ENCODE data around the gene HS3ST6. TPM values are rescaled to one million over a fixed set of nuclear protein-coding genes. Genes with fewer than 3 reads are reported as not detected.
"Not testable (repeated sequence)": the region's sequence is repeated elsewhere in the genome, so short reads cannot be mapped to it uniquely, and the experiment has no call there.

The HS3ST6 gene
- total RNA-seq, 1 donor from 2014 or later: not detected

DNA sequence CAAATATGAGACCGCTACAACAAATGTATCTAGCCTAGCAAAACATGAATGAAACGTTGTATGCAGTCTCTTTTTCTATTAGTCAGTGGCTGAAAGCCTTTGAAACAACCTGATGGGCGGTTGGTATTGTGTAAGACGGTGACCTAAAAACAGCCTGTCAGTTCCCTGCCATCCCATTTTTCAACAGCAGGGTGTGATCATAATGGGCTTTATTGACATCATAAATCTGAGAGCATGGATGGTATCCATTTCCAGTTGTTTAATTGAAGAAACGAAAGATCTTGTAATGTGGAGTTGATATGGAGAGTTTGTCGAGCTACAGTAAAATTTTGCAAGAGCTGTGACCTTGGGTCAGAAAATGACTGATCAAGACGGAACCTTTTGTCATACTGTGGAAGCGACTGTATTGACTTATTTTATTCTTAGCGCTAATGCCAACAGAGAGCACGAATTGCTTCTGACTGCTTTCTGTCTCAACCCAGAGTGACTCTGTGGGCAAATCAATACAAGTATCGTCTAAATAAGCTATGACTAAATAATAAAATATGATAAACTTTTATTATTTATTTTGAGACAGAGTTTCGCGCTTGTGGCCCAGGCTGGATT, 34.0 kb downstream of the HS3ST6 start:
- Histone ChIP-seq H3K4me1 (ENCODE audit: control insufficient read depth in 3 of 3, insufficient read depth in 3 of 3, low read length in 3 of 3) (no peaks in the 10 kb centered on the region), H3K9me3 (ENCODE audit: control insufficient read depth in 3 of 3, low read length in 3 of 3) (no peaks in the 10 kb centered on the region), H3K36me3 (ENCODE audit: control insufficient read depth in 3 of 3, insufficient read depth in 3 of 3, low read length in 3 of 3) (no peaks in the 10 kb centered on the region), H3K27ac (ENCODE audit: low read depth, low read length) (no peak overlapping the region), H3K4me3 (ENCODE audit: low read length in 3 of 3) (no peak overlapping the region), H3K27me3 (ENCODE audit: control insufficient read depth in 3 of 3, insufficient read depth in 3 of 3, low read length in 3 of 3) (peaks cover 10 to 14% (median 14%) of the 10 kb centered on the region in 3 donors), H3K9ac (ENCODE audit: low read depth in 1 of 3, low read length in 3 of 3) (no peak overlapping the region)

DNA sequence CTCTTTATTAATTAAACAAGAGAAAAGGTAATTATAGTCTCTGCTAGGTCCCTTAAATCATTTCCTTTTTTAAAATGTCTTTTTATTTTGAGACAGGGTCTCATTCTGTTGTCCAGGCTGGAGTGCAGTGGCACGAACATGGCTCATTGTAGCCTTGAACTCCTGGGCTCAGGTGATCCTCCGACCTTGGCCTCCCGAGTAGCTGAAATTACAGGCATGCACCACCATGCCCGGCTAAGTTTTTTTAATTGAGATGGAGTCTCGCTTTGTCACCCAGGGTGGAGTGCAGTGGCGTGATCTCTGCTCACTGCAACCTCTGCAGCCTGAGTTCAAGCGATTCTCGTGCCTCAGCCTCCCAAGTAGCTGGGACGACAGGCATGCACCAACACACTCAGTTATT, 37.0 kb downstream of the HS3ST6 start:
- H3K27ac ChIP-seq (ENCODE audit: low read depth, low read length); H3K36me3 ChIP-seq (ENCODE audit: control insufficient read depth in 3 of 3, insufficient read depth in 3 of 3, low read length in 3 of 3); H3K9me3 ChIP-seq (ENCODE audit: control insufficient read depth in 3 of 3, low read length in 3 of 3); H3K9ac ChIP-seq (ENCODE audit: low read depth in 1 of 3, low read length in 3 of 3); H3K4me3 ChIP-seq (ENCODE audit: low read length in 3 of 3); H3K4me1 ChIP-seq (ENCODE audit: control insufficient read depth in 3 of 3, insufficient read depth in 3 of 3, low read length in 3 of 3): not testable (repeated sequence)
- H3K27me3 ChIP-seq (ENCODE audit: control insufficient read depth in 3 of 3, insufficient read depth in 3 of 3, low read length in 3 of 3): peaks cover 25 to 29% (median 27%) of the 10 kb centered on the region in 3 donors

DNA sequence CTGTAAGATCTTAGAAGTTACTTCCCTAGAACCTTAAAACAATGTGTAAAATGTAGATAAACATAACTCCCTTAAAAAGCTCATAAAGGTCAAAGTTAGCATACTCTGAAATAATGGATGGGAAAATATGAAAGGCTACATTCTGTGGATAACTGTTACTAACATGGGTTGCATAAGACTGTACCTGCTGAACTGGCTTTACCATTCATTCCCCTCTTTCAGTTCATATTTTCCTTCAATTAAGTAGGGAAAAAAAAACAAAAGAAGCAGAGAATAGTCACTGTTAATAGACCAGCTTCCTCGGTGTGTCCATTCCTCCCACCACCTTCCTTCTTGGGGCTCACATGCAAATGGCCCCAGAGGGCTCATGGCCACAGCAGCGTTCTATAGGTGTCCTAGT, 38.7 kb downstream of the HS3ST6 start:
- Histone ChIP-seq H3K4me1 (ENCODE audit: control insufficient read depth in 3 of 3, insufficient read depth in 3 of 3, low read length in 3 of 3) (no peaks in the 10 kb centered on the region), H3K9ac (ENCODE audit: low read depth in 1 of 3, low read length in 3 of 3) (no peak overlapping the region), H3K27me3 (ENCODE audit: control insufficient read depth in 3 of 3, insufficient read depth in 3 of 3, low read length in 3 of 3) (peaks cover 27 to 33% (median 28%) of the 10 kb centered on the region in 3 donors), H3K4me3 (ENCODE audit: low read length in 3 of 3) (no peak overlapping the region), H3K9me3 (ENCODE audit: control insufficient read depth in 3 of 3, low read length in 3 of 3) (no peaks in the 10 kb centered on the region), H3K36me3 (ENCODE audit: control insufficient read depth in 3 of 3, insufficient read depth in 3 of 3, low read length in 3 of 3) (no peaks in the 10 kb centered on the region), H3K27ac (ENCODE audit: low read depth, low read length) (no peak overlapping the region)

DNA sequence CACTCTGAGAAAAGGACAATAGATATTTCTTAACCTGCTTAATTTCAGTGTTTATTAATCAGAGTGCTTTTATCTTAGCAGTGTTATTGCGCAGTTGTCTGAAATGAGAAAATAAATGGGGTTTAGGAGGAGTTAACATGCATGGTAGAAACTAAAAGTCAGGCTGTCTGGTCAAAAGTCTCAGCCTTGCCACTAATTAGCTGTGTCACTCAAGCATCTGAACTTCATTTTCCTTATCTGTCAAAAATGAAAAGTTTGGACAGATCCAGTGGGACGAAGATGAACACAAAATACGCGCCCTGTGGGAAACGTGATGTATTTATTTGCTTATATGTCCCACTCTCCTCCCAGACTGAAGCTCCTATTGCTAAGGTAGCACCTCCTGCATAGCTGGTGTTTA, 40.0 kb downstream of the HS3ST6 start:
- no peaks in the 10 kb centered on the region for H3K4me1 ChIP-seq (ENCODE audit: control insufficient read depth in 3 of 3, insufficient read depth in 3 of 3, low read length in 3 of 3)
- no peak overlapping the region for H3K9ac ChIP-seq (ENCODE audit: low read depth in 1 of 3, low read length in 3 of 3)
- no peaks in the 10 kb centered on the region for H3K36me3 ChIP-seq (ENCODE audit: control insufficient read depth in 3 of 3, insufficient read depth in 3 of 3, low read length in 3 of 3)
- H3K4me3 ChIP-seq (ENCODE audit: low read length in 3 of 3): no peak overlapping the region
- H3K27ac ChIP-seq (ENCODE audit: low read depth, low read length): no peak overlapping the region
- H3K9me3 ChIP-seq (ENCODE audit: control insufficient read depth in 3 of 3, low read length in 3 of 3): no peaks in the 10 kb centered on the region
- H3K27me3 ChIP-seq (ENCODE audit: control insufficient read depth in 3 of 3, insufficient read depth in 3 of 3, low read length in 3 of 3): peaks cover 28 to 34% (median 30%) of the 10 kb centered on the region in 3 donors

DNA sequence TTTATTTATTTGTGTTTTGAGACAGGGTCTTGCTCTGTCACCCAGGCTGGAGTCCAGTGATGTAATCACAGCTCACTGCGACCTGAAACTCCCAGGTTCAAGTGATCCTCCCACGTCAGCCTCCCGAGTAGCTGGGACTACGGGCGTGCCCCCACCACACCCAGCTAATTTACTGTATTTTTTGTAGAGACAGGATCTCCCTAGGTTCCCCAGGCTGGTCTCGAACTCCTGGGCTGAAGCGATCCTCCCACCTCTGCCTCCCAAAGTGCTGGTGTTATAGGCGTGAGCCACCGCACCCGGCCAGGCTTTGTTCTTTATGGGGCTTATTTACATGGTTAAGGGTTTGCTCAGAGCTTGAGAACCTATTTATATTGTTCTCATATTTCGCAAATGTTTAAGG, 40.4 kb downstream of the HS3ST6 start:
- H3K4me1 ChIP-seq (ENCODE audit: control insufficient read depth in 3 of 3, insufficient read depth in 3 of 3, low read length in 3 of 3): no peaks in the 10 kb centered on the region
- no peak overlapping the region for H3K27ac ChIP-seq (ENCODE audit: low read depth, low read length)
- no peaks in the 10 kb centered on the region for H3K36me3 ChIP-seq (ENCODE audit: control insufficient read depth in 3 of 3, insufficient read depth in 3 of 3, low read length in 3 of 3)
- H3K9ac ChIP-seq (ENCODE audit: low read depth in 1 of 3, low read length in 3 of 3): no peak overlapping the region
- H3K4me3 ChIP-seq (ENCODE audit: low read length in 3 of 3): no peak overlapping the region
- peaks cover 28 to 34% (median 30%) of the 10 kb centered on the region in 3 donors for H3K27me3 ChIP-seq (ENCODE audit: control insufficient read depth in 3 of 3, insufficient read depth in 3 of 3, low read length in 3 of 3)
- H3K9me3 ChIP-seq (ENCODE audit: control insufficient read depth in 3 of 3, low read length in 3 of 3): no peaks in the 10 kb centered on the region

DNA sequence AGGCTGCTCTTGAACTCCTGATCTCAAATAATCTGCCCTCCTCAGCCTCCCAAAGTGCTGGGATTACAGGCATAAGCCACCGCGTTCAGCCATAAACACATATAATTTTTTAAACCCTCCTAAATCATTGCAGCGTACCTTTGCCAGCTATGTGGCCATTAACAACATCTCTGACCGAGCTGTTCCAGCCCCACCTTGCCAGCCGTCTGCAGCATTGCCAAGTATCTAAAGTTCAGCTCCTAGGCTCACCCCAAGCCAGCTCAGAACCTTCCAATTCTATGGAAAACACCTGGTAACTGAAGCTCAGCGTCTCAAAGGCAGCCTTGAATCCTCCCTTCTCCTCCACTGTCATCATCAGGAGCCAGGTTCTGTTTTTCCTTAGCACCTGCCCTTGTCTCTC, 41.1 kb downstream of the HS3ST6 start:
- no peaks in the 10 kb centered on the region for H3K36me3 ChIP-seq (ENCODE audit: control insufficient read depth in 3 of 3, insufficient read depth in 3 of 3, low read length in 3 of 3)
- H3K27me3 ChIP-seq (ENCODE audit: control insufficient read depth in 3 of 3, insufficient read depth in 3 of 3, low read length in 3 of 3): peaks cover 34 to 39% (median 37%) of the 10 kb centered on the region in 3 donors
- H3K9ac ChIP-seq (ENCODE audit: low read depth in 1 of 3, low read length in 3 of 3): no peak overlapping the region
- no peak overlapping the region for H3K4me3 ChIP-seq (ENCODE audit: low read length in 3 of 3)
- H3K4me1 ChIP-seq (ENCODE audit: control insufficient read depth in 3 of 3, insufficient read depth in 3 of 3, low read length in 3 of 3): no peaks in the 10 kb centered on the region
- no peak overlapping the region for H3K27ac ChIP-seq (ENCODE audit: low read depth, low read length)
- no peaks in the 10 kb centered on the region for H3K9me3 ChIP-seq (ENCODE audit: control insufficient read depth in 3 of 3, low read length in 3 of 3)

DNA sequence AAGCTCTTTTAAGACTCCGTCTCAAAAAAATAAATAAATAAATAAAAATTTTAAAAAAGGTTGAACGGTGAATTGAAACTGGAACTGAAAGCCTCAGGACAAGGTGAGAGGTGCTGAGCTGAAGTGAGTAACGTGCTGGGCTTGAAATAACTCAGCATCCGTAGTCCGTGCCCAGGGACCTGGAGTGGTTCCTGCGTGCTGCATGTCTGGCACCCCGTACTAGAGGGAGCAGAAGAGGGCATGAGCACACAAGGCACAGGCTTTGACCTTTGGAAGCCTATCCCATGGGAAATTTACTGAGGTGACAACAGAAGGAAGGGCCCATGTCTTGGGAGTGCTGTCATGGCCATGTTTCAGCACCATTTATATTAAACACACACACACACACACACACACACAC, 41.7 kb downstream of the HS3ST6 start:
- H3K9me3 ChIP-seq (ENCODE audit: control insufficient read depth in 3 of 3, low read length in 3 of 3): no peaks in the 10 kb centered on the region
- no peak overlapping the region for H3K27ac ChIP-seq (ENCODE audit: low read depth, low read length)
- H3K9ac ChIP-seq (ENCODE audit: low read depth in 1 of 3, low read length in 3 of 3): no peak overlapping the region
- no peaks in the 10 kb centered on the region for H3K36me3 ChIP-seq (ENCODE audit: control insufficient read depth in 3 of 3, insufficient read depth in 3 of 3, low read length in 3 of 3)
- no peak overlapping the region for H3K4me3 ChIP-seq (ENCODE audit: low read length in 3 of 3)
- H3K4me1 ChIP-seq (ENCODE audit: control insufficient read depth in 3 of 3, insufficient read depth in 3 of 3, low read length in 3 of 3): no peaks in the 10 kb centered on the region
- H3K27me3 ChIP-seq (ENCODE audit: control insufficient read depth in 3 of 3, insufficient read depth in 3 of 3, low read length in 3 of 3): peaks cover 36 to 41% (median 38%) of the 10 kb centered on the region in 3 donors

DNA sequence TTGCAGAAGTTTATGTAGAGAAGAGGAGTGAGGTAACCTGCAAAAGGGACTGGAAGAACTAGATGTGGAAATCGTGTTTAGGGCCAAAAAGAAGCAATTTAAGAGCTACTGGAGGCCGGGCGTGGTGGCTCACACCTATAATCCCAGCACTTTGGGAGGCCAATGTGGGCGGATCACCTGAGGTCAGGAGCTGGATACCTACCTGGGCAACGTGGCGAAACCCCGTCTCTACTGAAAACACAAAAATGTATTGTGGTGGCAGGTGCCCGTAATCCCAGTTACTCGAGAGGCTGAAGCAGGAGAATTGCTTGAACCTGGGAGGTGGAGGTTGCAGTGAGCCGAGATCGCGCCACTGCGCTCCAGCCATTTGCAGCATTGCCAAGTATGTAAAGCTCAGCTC, 42.1 kb downstream of the HS3ST6 start:
- H3K27ac ChIP-seq (ENCODE audit: low read depth, low read length); H3K4me3 ChIP-seq (ENCODE audit: low read length in 3 of 3): not testable (repeated sequence)
- H3K27me3 ChIP-seq (ENCODE audit: control insufficient read depth in 3 of 3, insufficient read depth in 3 of 3, low read length in 3 of 3): peaks cover 36 to 41% (median 38%) of the 10 kb centered on the region in 3 donors

DNA sequence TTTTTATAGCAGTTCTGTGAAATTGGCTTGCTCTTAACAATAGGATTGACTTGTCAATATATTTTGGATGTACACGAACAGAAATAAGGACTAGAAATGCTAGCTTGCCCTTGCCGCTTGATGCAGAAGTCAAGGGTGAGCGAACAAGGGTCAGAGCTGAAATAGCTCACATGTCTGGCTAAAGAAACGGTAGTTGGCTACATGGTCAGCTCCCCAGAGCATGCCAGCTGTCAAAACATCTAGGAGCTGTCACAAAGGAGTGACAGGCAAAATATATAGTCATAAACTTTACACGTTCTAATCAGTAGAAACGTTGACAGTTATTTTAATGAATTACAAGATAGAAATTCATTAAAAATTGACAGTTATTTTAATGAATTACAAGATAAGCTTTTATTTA, 43.4 kb downstream of the HS3ST6 start:
- Histone ChIP-seq H3K36me3 (ENCODE audit: control insufficient read depth in 3 of 3, insufficient read depth in 3 of 3, low read length in 3 of 3) (no peaks in the 10 kb centered on the region), H3K27ac (ENCODE audit: low read depth, low read length) (no peak overlapping the region), H3K4me3 (ENCODE audit: low read length in 3 of 3) (no peak overlapping the region), H3K9ac (ENCODE audit: low read depth in 1 of 3, low read length in 3 of 3) (no peak overlapping the region), H3K9me3 (ENCODE audit: control insufficient read depth in 3 of 3, low read length in 3 of 3) (no peaks in the 10 kb centered on the region), H3K4me1 (ENCODE audit: control insufficient read depth in 3 of 3, insufficient read depth in 3 of 3, low read length in 3 of 3) (no peaks in the 10 kb centered on the region), H3K27me3 (ENCODE audit: control insufficient read depth in 3 of 3, insufficient read depth in 3 of 3, low read length in 3 of 3) (peaks cover 35 to 41% (median 36%) of the 10 kb centered on the region in 3 donors)

More for the DNA sequence above, 42.1 kb downstream of the HS3ST6 start:
- H3K36me3 ChIP-seq (ENCODE audit: control insufficient read depth in 3 of 3, insufficient read depth in 3 of 3, low read length in 3 of 3); H3K9me3 ChIP-seq (ENCODE audit: control insufficient read depth in 3 of 3, low read length in 3 of 3); H3K4me1 ChIP-seq (ENCODE audit: control insufficient read depth in 3 of 3, insufficient read depth in 3 of 3, low read length in 3 of 3); H3K9ac ChIP-seq (ENCODE audit: low read depth in 1 of 3, low read length in 3 of 3): not testable (repeated sequence)

DNA sequence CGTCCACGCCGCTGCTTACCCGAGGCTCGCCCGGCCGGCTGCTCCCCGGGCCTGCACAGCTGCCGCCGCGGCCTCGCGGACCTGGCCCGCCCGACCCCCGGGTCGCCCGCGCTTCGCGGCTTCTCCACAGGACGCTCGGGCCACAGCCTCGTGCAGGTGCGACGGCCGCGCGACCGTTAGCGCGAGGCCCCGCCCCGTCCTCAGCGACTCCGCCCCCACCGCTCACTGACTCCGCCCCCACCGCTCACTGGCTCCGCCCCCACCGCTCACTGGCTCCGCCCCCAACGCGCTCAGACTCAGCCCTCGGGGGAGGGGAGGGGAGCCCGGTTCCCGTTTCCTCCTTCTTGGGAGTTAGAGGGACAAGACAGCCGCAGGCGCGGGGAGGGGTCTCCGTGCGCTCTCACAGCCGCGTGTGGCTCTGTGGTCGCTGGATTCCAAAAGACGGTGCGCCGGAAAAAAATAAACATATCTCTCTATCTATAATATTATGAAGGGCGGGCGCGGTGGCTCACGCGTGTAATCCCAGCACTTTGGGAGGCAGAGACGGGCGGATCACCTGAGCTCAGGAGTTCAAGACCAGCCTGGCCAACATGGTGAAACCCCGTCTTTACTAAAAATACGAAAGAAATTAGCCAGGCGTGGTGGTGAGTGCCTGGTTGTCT, 46.1 kb downstream of the HS3ST6 start, which contains the start of gene MEIOB:
Gene MEIOB (minus strand): TSS at position 191 of the 662 bp plus-strand sequence. CDS start 3,989 bp downstream, outside the sequence.
- H3K27me3 ChIP-seq (ENCODE audit: control insufficient read depth in 3 of 3, insufficient read depth in 3 of 3, low read length in 3 of 3): peaks cover 18 to 26% (median 24%) of the 10 kb centered on the region in 3 donors
- no peak within 1 kb of the TSS for H3K9ac ChIP-seq (ENCODE audit: low read depth in 1 of 3, low read length in 3 of 3)
- H3K9me3 ChIP-seq (ENCODE audit: control insufficient read depth in 3 of 3, low read length in 3 of 3): no peaks in the 10 kb centered on the region
- no peak within 1 kb of the TSS for H3K27ac ChIP-seq (ENCODE audit: low read depth, low read length)
- H3K36me3 ChIP-seq (ENCODE audit: control insufficient read depth in 3 of 3, insufficient read depth in 3 of 3, low read length in 3 of 3): no peaks in the 10 kb centered on the region
- H3K4me3 ChIP-seq (ENCODE audit: low read length in 3 of 3): no peak within 1 kb of the TSS
- no peaks in the 10 kb centered on the region for H3K4me1 ChIP-seq (ENCODE audit: control insufficient read depth in 3 of 3, insufficient read depth in 3 of 3, low read length in 3 of 3)
